Measurements from ENCODE around the gene SEC11A.

SEC11A gene

DNA sequence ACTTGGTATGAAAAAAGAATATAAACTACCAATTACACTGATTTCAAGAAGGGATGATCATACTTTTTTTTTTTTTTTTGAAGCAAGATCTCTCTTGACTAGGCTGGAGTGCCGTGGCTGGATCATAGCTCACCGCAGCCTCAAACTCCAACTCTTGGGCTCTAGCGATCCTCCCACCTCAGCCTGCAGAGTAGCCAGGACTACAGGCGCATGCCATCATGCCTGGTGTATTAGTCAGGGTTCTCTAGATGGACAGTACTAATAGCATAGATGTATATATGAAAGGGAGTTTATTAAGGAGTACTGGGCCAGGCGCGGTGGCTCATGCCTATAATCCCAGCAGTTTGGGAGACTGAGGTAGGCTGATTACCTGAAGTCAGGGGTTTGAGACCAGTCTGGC is 11.5 kb upstream of the SEC11A start:
- Histone ChIP-seq H3K9me3 (ENCODE audit: low read depth, low read length) (no peaks in the 10 kb centered on the region), H3K9ac (ENCODE audit: insufficient read length) (no peak overlapping the region), H3K27ac (no peak overlapping the region), H3K4me3 (no peak overlapping the region), H3K36me3 (ENCODE audit: insufficient read depth, low read length) (no peaks in the 10 kb centered on the region)
- TF ChIP-seq EZH2 (IDR thresholded peaks at IDR 0.05), result no peak
- no peak for TF ChIP-seq POLR2AphosphoS5 (IDR thresholded peaks at IDR 0.05; ENCODE audit: borderline replicate concordance, low read depth, low read length)
- no peak for TF ChIP-seq FOXP2 (optimal IDR thresholded peaks at IDR 0.05; ENCODE audit: control extremely low read depth, extremely low read length, insufficient read depth)
- no peak for DNase-seq (ENCODE audit: low read depth, low spot score)

DNA sequence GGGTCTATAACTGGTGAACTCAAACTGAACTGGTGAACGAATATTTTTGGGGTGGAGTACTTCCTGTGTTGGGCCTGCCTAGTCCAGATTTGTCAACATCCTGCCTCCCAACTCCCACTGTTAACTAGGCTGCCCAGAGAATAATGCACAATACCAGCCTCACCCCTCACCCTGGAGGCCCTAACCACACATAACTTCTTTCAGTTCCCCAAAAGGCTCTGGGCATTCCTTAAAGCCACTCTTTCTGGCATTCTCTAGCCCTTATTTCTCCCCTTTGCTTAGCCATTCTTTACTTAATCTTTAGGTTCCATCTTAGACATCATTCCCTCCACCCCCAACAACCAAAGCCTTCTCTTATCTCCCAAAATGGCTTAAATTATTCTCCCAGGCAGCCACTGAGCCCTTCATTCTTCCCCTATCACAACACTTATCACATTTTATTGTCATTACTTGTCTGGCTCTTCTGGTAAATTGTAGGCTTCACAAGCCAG is 9.1 kb upstream of the SEC11A start:
- Histone ChIP-seq H3K4me3 (no peak overlapping the region), H3K27ac (no peak overlapping the region), H3K9ac (ENCODE audit: insufficient read length) (no peak overlapping the region), H3K36me3 (ENCODE audit: insufficient read depth, low read length) (no peaks in the 10 kb centered on the region), H3K9me3 (ENCODE audit: low read depth, low read length) (no peaks in the 10 kb centered on the region)
- DNase-seq (ENCODE audit: low read depth, low spot score), result no peak
- TF ChIP-seq FOXP2 (optimal IDR thresholded peaks at IDR 0.05; ENCODE audit: control extremely low read depth, extremely low read length, insufficient read depth) (no peak), EZH2 (IDR thresholded peaks at IDR 0.05) (no peak), POLR2AphosphoS5 (IDR thresholded peaks at IDR 0.05; ENCODE audit: borderline replicate concordance, low read depth, low read length) (no peak)

DNA sequence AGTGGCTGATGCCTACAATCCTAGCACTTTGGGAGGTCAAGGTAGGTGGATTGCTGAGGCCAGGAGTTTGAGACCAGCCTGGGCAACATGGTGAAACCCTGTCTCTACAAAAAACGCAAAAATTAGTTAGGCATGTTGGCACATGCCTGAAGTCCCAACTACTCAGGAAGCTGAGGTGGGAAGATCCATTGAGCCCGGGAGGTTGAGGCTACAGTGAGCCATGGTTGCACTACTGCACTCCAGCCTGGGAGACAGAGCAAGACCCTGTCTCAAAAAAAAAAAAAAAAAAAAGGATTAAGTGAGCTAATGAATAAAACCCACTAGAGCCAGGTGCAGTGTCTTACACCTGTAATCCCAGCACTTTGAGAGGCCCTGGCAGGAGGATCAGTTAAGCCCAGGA is 6.7 kb upstream of the SEC11A start:
- Histone ChIP-seq H3K9ac (ENCODE audit: insufficient read length) (no peak overlapping the region), H3K36me3 (ENCODE audit: insufficient read depth, low read length) (no peaks in the 10 kb centered on the region), H3K27ac (no peak overlapping the region), H3K9me3 (ENCODE audit: low read depth, low read length) (no peaks in the 10 kb centered on the region), H3K4me3 (no peak overlapping the region)
- TF ChIP-seq FOXP2 (optimal IDR thresholded peaks at IDR 0.05; ENCODE audit: control extremely low read depth, extremely low read length, insufficient read depth), result no peak
- no peak for TF ChIP-seq EZH2 (IDR thresholded peaks at IDR 0.05)
- TF ChIP-seq POLR2AphosphoS5 (IDR thresholded peaks at IDR 0.05; ENCODE audit: borderline replicate concordance, low read depth, low read length), result no peak
- no peak for DNase-seq (ENCODE audit: low read depth, low spot score)

DNA sequence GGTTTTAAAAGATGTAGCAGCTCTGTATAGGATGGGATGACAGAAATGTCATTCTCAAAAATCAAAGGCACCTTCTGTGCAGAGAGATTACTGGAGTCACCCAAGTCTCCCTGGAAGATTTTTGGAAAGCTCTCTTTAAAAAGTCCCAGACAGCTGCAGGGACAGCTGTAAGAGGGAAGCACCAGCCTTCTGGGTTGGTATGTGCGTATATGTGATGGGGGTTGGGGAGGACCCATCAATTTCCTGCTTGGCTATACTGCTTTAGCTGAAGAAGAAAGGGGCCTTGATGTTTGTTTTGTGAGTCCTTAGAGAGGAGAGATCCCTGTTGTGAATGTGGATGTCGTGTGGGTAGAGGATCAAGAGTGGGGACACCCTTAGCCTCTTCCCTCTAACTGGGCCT is 5.4 kb upstream of the SEC11A start:
- H3K4me3 ChIP-seq, result no peak overlapping the region
- no peaks in the 10 kb centered on the region for H3K36me3 ChIP-seq (ENCODE audit: insufficient read depth, low read length)
- H3K9ac ChIP-seq (ENCODE audit: insufficient read length), result no peak overlapping the region
- DNase-seq (ENCODE audit: low read depth, low spot score), result no peak
- TF ChIP-seq FOXP2 (optimal IDR thresholded peaks at IDR 0.05; ENCODE audit: control extremely low read depth, extremely low read length, insufficient read depth), result no peak
- no peak for TF ChIP-seq EZH2 (IDR thresholded peaks at IDR 0.05)
- no peak for TF ChIP-seq POLR2AphosphoS5 (IDR thresholded peaks at IDR 0.05; ENCODE audit: borderline replicate concordance, low read depth, low read length)
- no peak overlapping the region for H3K27ac ChIP-seq
- no peaks in the 10 kb centered on the region for H3K9me3 ChIP-seq (ENCODE audit: low read depth, low read length)

DNA sequence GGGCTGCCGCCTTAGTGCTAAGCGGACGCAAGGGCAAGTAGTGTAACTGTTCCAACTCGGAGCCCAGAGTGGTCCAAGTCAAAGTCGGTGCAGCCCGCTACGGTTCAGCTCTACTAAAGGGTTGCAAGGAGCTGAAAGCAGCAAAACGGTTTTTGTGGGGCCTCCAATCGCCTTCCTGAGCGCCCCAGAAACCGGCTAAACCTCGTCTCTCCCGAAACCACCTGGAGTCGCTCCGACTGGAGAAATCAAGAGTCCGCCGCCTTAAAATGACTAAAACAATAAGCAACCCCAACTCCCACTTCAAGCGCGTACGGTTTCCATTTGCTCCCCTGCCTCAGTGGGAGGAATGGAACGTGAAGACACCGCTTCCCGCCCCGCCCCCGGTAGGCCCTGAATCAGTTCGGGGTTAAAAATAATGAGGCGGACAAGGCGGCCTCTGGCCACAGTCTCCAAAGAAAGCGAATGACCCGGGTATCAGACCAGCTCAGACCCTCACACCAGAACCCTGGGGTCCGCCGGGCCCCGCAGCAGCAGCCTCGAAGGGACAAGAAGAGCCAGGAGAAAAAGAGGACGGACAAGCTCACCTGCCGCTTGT is 401 bp downstream of the SEC11A start:
- DNase-seq (ENCODE audit: low read depth, low spot score), result no peak
- peak overlapping the region; percentile 81 for H3K9ac ChIP-seq (ENCODE audit: insufficient read length)

DNA sequence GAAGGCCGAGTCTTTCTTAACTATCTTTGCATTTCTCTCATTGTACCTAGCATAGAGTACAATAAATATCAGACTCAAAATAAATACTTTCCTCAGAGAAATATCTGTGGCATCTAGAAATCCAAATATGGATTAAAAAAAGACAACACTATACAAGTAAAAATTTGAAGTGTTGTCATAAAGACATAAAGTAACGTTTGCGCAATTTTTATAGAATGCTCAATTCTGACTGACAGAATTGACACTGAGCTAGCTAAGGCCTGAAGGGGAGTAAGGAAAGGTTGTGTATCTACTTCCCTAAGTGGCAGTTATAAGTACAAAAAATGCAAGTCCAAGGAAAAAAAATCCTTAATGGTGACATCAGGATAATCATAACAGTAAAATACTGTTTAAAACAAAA is 1.1 kb downstream of the SEC11A start:
- DNase-seq (ENCODE audit: low read depth, low spot score), result no peak
- Histone ChIP-seq H3K27ac (no peak overlapping the region), H3K4me3 (peak overlapping the region; percentile 95), H3K36me3 (ENCODE audit: insufficient read depth, low read length) (peaks cover 9% of the 10 kb centered on the region; the same call in 1 of the 2 replicates), H3K9ac (ENCODE audit: insufficient read length) (peak overlapping the region; percentile 81), H3K9me3 (ENCODE audit: low read depth, low read length) (no peaks in the 10 kb centered on the region)
- no peak for TF ChIP-seq FOXP2 (optimal IDR thresholded peaks at IDR 0.05; ENCODE audit: control extremely low read depth, extremely low read length, insufficient read depth)
- TF ChIP-seq EZH2 (IDR thresholded peaks at IDR 0.05), result no peak
- TF ChIP-seq POLR2AphosphoS5 (IDR thresholded peaks at IDR 0.05; ENCODE audit: borderline replicate concordance, low read depth, low read length), result no peak

More for the DNA sequence above, 401 bp downstream of the SEC11A start:
- Histone ChIP-seq H3K36me3 (ENCODE audit: insufficient read depth, low read length) (peaks cover 5% of the 10 kb centered on the region; the same call in 1 of the 2 replicates), H3K4me3 (peak overlapping the region; percentile 95), H3K9me3 (ENCODE audit: low read depth, low read length) (no peaks in the 10 kb centered on the region), H3K27ac (no peak overlapping the region)
- TF ChIP-seq EZH2 (IDR thresholded peaks at IDR 0.05) (no peak), FOXP2 (optimal IDR thresholded peaks at IDR 0.05; ENCODE audit: control extremely low read depth, extremely low read length, insufficient read depth) (no peak), POLR2AphosphoS5 (IDR thresholded peaks at IDR 0.05; ENCODE audit: borderline replicate concordance, low read depth, low read length) (no peak)

DNA sequence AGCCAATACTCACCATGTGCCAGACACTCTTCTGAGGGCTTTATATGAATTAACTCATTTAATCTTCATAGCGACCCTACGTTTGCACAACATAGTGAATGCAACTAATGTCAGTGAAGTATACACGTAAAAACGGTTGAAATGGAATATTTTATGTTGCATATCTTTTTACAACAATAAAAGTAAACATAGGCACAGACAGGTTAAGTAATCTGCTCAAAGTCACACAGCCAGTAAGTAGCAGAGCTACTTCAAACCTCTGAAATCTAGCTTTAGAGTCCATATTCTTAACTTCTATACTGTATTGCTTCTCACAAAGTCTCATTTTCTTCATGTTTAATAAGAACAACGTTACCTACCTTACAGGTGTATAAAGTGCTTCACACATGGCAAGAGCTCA is 1.6 kb downstream of the SEC11A start:
- Histone ChIP-seq H3K36me3 (ENCODE audit: insufficient read depth, low read length) (peaks cover 12% of the 10 kb centered on the region; the same call in 1 of the 2 replicates), H3K9ac (ENCODE audit: insufficient read length) (peak overlapping the region; percentile 81), H3K27ac (no peak overlapping the region), H3K4me3 (peak overlapping the region; percentile 95), H3K9me3 (ENCODE audit: low read depth, low read length) (no peaks in the 10 kb centered on the region)
- no peak for DNase-seq (ENCODE audit: low read depth, low spot score)
- TF ChIP-seq POLR2AphosphoS5 (IDR thresholded peaks at IDR 0.05; ENCODE audit: borderline replicate concordance, low read depth, low read length) (no peak), FOXP2 (optimal IDR thresholded peaks at IDR 0.05; ENCODE audit: control extremely low read depth, extremely low read length, insufficient read depth) (no peak), EZH2 (IDR thresholded peaks at IDR 0.05) (no peak)

DNA sequence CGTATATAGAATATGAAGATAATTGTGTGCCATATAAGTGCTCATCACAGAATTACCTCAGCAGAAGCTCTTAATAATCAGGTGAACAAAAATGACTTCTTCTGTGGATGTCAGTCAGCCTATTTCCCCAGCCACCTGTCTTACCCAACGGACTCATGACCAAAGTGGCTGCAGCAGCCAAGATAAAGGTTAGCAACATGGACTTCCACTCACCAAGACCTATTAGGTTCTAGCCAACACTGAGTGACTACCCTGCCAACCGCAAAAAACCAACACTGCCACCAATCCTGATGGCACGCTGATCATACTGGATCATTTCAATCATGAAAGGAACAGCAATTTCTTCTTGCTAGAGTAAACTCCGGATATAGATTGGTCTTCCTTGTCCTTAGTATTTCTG is 12.1 kb downstream of the SEC11A start:
- DNase-seq (ENCODE audit: low read depth, low spot score), result no peak
- Histone ChIP-seq H3K36me3 (ENCODE audit: insufficient read depth, low read length) (no peaks in the 10 kb centered on the region; the same call in 1 of the 2 replicates), H3K9me3 (ENCODE audit: low read depth, low read length) (no peaks in the 10 kb centered on the region), H3K27ac (no peak overlapping the region), H3K9ac (ENCODE audit: insufficient read length) (no peak overlapping the region), H3K4me3 (no peak overlapping the region)
- no peak for TF ChIP-seq FOXP2 (optimal IDR thresholded peaks at IDR 0.05; ENCODE audit: control extremely low read depth, extremely low read length, insufficient read depth)
- TF ChIP-seq EZH2 (IDR thresholded peaks at IDR 0.05), result no peak
- TF ChIP-seq POLR2AphosphoS5 (IDR thresholded peaks at IDR 0.05; ENCODE audit: borderline replicate concordance, low read depth, low read length), result no peak
